Glutamatergic neuron (in vitro differentiated cells): ENCODE data around the gene PHLDA2. TPM values are rescaled to one million over a fixed set of nuclear protein-coding genes. Genes with fewer than 3 reads are reported as not detected.

Experiments
- DNase-seq: peaks from one replicate; pipeline ENCODE4 v3.0.0; 2022
- H3K27ac Mint-ChIP-seq: one replicate; pipeline ENCODE4 v1.8.0; 2020; ENCODE audit warnings: mild to moderate bottlenecking, mixed read lengths, inconsistent platforms; ENCODE audit not compliant: unreplicated experiment
- H3K27me3 Mint-ChIP-seq: one replicate; pipeline ENCODE4 v1.8.0; 2020; ENCODE audit warnings: mild to moderate bottlenecking, moderate library complexity, mixed read lengths, inconsistent platforms; ENCODE audit not compliant: unreplicated experiment
- H3K36me3 Mint-ChIP-seq: one replicate; pipeline ENCODE4 v1.8.0; 2020; ENCODE audit warnings: mild to moderate bottlenecking, mixed read lengths, inconsistent platforms; ENCODE audit not compliant: unreplicated experiment
- H3K4me1 Mint-ChIP-seq: one replicate; pipeline ENCODE4 v1.8.0; 2020; ENCODE audit warnings: mild to moderate bottlenecking, low read depth, mixed read lengths, inconsistent platforms; ENCODE audit not compliant: unreplicated experiment
- H3K4me3 Mint-ChIP-seq: one replicate; pipeline ENCODE4 v1.8.0; 2020; ENCODE audit warnings: mild to moderate bottlenecking, mixed read lengths, inconsistent platforms; ENCODE audit not compliant: unreplicated experiment
- H3K9me3 Mint-ChIP-seq: one replicate; pipeline ENCODE4 v1.8.0; 2020; ENCODE audit warnings: mild to moderate bottlenecking, moderate library complexity, mixed read lengths, inconsistent platforms; ENCODE audit not compliant: unreplicated experiment
- total RNA-seq: library from RNA; stranded (reverse); fragmentation: NEBNext Ultra II Directional; extraction: Animal tissue kit (Norgen Biotek cat#: 25700); gene quantifications from one replicate; pipeline ENCODE4 v1.2.1, GENCODE V29; 2021; ENCODE audit not compliant: unreplicated experiment
- TF ChIP-seq, protein P1 (sequence below): fragments of 200-600 bp; sonication (generic); IDR thresholded peaks from one replicate; pipeline ENCODE4 v1.5.0; 2021; ENCODE audit not compliant: partially characterized antibody, unreplicated experiment

The PHLDA2 gene
- total RNA-seq, 1 donor from 2014 or later: 1.2 TPM

DNA sequence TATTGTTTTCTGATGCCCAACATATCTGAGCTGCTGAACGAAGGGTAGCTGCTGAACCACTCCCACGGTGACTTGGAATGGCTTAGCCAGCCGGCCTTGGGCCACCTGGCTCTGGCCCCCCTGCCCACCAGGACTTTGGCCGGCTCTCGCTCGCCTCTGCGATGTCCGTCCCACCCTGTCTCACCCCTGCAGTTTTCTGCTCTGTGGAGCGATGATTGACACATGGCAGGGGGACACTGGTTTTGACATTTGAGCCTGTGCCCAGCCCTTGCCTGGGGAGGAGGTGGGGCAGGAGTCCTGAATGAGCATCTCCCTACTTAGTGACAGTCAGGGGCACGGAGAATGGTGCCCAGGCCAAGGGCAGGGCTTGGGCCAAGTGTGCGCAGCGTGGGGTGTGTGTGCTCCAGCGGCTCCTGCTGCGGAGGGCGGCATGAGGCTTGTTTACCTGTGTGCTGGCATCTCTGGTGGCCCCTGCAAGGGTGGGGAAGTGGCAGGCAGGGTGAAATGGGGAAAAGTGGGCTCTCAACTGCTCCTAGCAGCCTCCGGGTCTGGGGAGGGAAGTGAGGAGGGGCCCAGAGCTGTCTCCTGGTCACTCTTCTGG is 27.9 kb downstream of the PHLDA2 start:
- TF ChIP-seq, protein P1, sequence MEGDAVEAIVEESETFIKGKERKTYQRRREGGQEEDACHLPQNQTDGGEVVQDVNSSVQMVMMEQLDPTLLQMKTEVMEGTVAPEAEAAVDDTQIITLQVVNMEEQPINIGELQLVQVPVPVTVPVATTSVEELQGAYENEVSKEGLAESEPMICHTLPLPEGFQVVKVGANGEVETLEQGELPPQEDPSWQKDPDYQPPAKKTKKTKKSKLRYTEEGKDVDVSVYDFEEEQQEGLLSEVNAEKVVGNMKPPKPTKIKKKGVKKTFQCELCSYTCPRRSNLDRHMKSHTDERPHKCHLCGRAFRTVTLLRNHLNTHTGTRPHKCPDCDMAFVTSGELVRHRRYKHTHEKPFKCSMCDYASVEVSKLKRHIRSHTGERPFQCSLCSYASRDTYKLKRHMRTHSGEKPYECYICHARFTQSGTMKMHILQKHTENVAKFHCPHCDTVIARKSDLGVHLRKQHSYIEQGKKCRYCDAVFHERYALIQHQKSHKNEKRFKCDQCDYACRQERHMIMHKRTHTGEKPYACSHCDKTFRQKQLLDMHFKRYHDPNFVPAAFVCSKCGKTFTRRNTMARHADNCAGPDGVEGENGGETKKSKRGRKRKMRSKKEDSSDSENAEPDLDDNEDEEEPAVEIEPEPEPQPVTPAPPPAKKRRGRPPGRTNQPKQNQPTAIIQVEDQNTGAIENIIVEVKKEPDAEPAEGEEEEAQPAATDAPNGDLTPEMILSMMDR: no peak

DNA sequence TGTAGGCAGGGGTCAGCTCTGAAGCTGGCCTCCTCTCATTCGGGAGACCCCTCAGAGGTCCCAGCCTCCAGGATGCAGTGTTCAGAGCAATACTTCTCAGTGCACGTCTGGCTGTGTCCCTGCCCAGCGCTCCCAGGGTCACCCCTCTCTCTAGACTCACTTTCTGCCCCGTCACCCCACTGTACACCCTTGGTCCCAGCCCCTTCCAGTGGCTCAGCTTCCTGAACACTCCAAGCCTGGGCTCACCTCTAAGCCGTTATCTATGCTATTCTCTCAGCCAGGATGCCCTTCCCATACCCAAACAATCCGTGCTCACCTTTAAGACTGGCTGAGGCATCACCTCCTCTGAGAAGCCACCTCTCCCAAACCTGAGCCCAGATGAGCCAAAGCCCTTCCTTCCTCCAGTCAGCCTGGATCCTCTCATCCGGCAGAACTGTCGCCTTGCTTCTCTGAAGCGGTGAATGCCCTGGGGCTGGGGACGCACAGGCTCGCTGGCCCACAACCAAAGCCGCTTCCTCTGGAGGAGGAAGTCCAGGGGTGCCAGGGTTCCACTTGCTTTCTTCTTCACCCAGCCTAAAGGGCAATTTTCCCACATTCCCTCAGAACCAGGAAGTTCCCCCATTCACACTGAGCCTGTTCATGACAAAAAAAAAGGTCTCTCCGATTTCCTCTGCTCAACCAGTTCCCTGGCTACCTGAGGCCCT is 30.0 kb downstream of the PHLDA2 start:
- Mint-ChIP-seq H3K27me3 (peaks cover 16% of the 10 kb centered on the region), H3K9me3 (peaks cover 11% of the 10 kb centered on the region), H3K36me3 (peaks cover 3% of the 10 kb centered on the region), H3K27ac (no peak overlapping the region), H3K4me1 (peaks cover 12% of the 10 kb centered on the region), H3K4me3 (no peak overlapping the region)
- no peak for DNase-seq
- TF ChIP-seq, protein P1: no peak

More for the DNA sequence above, 27.9 kb downstream of the PHLDA2 start:
- no peak overlapping the region for H3K27ac Mint-ChIP-seq
- H3K9me3 Mint-ChIP-seq: peaks cover 12% of the 10 kb centered on the region
- no peak for DNase-seq
- peaks cover 19% of the 10 kb centered on the region for H3K27me3 Mint-ChIP-seq
- H3K4me3 Mint-ChIP-seq: peak overlapping the region; percentile 34
- H3K36me3 Mint-ChIP-seq: peaks cover 10% of the 10 kb centered on the region
- H3K4me1 Mint-ChIP-seq: peaks cover 12% of the 10 kb centered on the region

DNA sequence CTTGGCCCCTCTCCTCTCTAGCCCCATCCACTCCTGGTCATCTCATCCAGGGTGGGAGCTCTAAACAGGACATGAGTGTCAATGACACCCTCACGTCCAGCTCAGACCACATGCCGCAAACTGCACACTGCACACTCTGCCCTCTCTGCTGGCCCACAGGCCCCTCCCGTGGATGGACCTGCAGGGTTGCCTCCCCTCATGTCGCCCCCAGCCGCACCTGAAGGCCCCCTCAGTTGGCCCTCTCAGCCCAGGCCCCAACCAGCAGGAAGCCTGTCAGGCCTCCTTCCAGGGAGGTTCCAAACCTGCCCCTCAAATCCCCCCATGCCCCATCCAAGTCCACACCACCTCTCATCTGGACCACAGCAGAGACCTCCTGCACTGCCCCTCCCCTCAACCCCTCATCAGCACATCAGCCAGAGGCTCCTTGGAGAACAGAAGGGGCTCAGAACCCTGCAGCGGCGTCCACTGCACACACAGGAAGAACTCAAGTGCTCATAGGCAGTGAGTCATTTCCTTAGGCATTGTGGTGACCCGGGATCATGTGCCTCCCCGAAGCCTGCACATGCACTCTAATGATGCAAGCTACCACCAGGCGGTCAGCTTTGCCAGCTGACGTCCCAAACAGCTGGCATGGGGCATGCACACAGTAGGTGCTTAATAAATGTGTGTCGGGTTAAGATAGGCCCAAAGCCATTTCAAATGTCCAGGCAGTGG is 30.7 kb downstream of the PHLDA2 start:
- DNase-seq: no peak
- H3K27me3 Mint-ChIP-seq: peaks cover 15% of the 10 kb centered on the region
- peaks cover 9% of the 10 kb centered on the region for H3K9me3 Mint-ChIP-seq
- H3K27ac Mint-ChIP-seq: no peak overlapping the region
- H3K4me3 Mint-ChIP-seq: no peak overlapping the region
- peaks cover 9% of the 10 kb centered on the region for H3K4me1 Mint-ChIP-seq
- peaks cover 3% of the 10 kb centered on the region for H3K36me3 Mint-ChIP-seq
- TF ChIP-seq, protein P1: no peak

DNA sequence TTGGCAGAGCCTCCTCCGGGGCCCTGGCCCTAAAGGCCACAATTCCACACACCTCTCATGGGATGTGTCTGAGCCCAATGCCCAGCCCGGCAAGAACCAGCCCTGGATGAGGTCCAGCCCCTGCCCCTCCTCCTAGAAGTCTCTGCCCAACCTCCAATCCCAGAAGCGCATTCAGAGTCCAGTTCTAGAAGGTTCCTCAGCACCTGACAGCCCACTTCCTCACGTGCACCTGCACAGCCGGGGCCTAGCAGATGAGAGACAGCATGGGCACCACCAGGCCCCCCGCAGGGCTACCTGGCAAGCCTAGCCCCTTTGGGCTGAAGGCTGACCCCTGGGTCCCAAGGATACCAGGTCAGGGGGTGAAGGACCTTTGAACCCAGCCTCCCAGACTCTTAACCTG is 32.2 kb downstream of the PHLDA2 start:
- Mint-ChIP-seq H3K27ac (no peak overlapping the region), H3K4me3 (no peak overlapping the region), H3K27me3 (peaks cover 15% of the 10 kb centered on the region), H3K36me3 (peaks cover 3% of the 10 kb centered on the region), H3K4me1 (peaks cover 9% of the 10 kb centered on the region), H3K9me3 (peaks cover 9% of the 10 kb centered on the region)
- no peak for DNase-seq
- TF ChIP-seq, protein P1: no peak
